Kasumi-1 (cell line): ENCODE measurements around the gene LDHAL6A.
"Not testable (repeated sequence)": the region's sequence is repeated elsewhere in the genome, so short reads cannot be mapped to it uniquely, and the experiment has no call there.

Experiments
- DNase-seq, 2 experiments: peaks; one replicate each; lab custom pipeline; 2025; lab: John Stamatoyannopoulos, UW

Gene LDHAL6A

DNA sequence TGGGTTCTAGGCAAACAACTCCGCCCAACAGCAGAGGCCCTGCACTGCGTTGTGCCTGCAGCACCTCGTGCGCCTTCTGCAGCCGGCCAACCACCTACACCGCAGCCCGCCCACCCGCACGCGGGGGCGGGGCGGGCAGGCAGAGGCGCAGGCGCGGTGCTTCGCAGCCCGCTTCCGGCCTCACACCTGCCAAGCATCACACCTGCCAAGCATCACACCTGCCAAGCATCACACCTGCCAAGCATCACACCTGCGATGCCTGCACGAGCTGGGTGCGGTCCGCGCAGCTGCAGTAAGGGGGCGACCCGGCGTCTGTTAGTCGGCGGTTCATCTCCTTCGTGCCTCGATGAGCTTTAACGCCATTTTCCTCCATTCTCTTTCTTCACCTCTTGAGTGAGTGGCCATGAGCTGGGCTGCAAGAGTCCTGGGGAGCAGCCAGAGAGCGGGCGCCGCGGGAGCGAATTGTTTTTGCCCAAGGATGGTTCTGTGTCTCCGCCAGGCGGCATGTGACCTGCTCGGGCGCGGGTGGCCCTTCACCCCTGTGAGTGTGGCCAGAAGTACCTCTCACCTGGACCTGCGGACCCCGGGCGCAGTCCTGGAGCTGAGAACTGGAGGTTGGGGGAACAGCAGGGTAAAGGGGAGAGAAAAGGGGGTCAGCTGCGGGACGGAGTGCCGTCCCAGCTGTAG is at the start of gene LDHAL6A:
Gene LDHAL6A, plus strand, starts transcription at position 171 of the 687 bp plus-strand sequence. CDS start 825 bp downstream, outside the sequence.
- DNase-seq: no peak

- not testable (repeated sequence) for DNase-seq
Observed at GRCh38 chr11:18407400-18407799, 48.3 kb upstream of the LDHAL6A start.

- no peak for DNase-seq
Observed at GRCh38 chr11:18408558-18409291, 46.9 kb upstream of the LDHAL6A start.

GRCh38 chr11:18416459-18416858 is 39.2 kb upstream of the LDHAL6A start:
- no peak for DNase-seq

- no peak for DNase-seq
Observed at GRCh38 chr11:18419040-18419439, 36.6 kb upstream of the LDHAL6A start.

DNA sequence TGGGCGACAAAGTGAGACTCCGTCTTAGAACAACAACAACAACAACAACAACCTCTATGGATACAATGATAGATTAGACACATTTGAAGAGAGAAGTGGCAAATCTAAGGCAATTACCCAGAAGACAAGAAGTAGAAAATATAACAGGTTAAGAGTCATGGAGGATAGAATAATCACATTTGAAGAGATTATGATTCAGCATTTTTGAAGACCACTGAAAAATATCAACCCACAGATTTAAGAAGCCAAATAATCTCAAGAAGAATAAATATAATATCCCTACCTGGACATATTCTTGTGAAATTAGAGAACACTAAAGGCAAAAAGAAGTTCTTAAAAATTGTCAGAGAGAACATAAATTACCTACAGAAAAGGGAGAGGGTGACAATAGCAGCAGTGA is 35.6 kb upstream of the LDHAL6A start:
- no peak for DNase-seq

DNA sequence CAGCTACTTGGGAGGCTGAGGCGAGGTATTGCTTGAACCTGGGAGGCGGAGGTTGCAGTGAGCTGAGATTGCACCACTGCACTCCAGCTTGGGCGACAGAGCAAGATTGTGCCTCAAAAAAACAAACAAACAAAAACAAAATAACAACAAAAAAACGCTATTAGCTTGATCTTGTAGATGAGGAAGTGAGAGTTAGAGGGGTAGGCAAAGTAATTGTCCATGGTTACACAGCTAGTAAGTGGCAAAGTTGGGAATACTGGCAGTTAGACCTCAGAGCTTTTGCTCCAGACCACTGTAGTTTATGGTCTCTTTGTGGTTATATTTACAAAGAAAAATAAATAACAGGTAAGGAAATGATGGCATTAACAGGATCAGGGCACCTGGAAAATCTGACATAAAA is 28.4 kb upstream of the LDHAL6A start:
- no peak for DNase-seq

- no peak for DNase-seq
Observed at GRCh38 chr11:18429332-18429731, 26.3 kb upstream of the LDHAL6A start.

GRCh38 chr11:18438691-18439090 is 17.0 kb upstream of the LDHAL6A start:
- no peak for DNase-seq

GRCh38 chr11:18449251-18449650 is 6.4 kb upstream of the LDHAL6A start:
- no peak for DNase-seq

DNA sequence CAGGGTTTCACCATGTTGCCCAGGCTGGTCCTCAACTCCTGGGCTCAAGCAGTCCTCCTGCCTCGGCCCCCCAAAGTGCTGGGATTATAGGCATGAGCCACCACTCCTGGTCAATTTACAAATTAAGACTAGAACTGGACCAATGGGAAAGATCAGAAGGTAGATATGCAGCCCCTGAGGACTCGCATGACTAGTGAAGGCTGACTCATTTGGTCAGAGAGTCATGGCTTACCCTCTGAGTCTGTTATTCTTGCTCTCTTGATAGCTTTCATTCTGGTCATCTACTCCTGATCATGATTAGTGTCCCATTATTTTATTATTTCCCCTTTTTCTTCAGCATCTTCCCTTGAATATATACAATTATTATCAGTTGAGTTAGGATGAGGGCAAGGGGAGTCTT is 2.7 kb upstream of the LDHAL6A start:
- DNase-seq: no peak

GRCh38 chr11:18457450-18457849 is 1.8 kb downstream of the LDHAL6A start:
- DNase-seq: no peak

DNA sequence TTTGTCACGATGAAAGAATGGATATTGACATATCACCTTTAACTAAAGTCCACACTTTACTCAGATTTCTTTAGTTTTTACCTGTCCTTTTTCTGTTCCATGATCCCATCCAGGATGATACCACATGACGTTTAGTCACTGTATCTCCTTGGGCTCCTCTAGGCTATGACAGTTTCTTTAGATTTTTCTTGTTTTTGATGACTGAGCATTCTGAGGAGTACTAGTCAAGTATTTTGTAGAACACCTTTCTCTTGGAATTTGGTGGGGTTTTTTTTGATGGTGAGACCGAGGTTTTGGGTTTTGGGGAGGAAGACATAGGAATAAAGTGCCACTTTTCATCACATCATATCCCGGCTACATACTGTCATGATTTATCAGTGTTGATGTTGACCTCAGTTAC is 4.0 kb downstream of the LDHAL6A start:
- no peak for DNase-seq

DNA sequence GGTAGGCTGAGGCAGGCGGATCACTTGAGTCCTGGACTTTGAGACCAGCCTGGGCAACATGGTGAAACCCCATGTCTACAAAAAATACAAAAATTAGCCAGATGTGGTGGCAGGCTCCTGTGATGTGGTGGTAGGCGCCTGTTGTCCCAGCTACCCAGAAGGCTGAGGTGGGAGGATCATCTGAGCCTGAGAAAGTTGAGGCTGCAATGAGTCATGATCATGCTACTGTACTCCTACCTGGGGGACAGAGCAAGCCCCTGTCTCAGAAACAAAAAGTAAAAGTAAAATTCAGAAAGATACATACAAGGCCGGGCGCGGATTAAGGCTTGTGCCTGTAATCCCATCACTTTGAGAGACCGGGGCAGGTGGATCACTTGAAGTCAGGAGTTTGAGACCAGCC is 6.3 kb downstream of the LDHAL6A start:
- DNase-seq: no peak

DNA sequence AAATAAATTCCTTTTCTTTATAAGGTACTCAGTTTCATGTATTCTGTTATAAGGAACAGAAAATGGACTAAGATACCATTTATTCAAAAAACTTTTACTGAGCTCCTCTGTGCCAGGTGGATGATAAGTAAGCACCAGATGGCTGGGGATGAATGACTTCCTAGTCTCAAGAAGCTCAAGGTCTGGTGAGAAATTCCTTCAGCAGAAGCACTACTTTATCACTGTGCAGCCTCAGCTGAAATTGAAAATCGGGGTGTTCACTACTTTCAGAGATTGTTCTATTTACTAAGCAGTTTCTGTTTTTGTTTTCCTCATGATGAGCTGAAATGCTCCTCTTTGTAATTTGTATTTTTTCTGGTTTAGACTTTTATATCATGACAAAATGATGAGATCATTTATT is 7.8 kb downstream of the LDHAL6A start:
- DNase-seq: no peak

- no peak for DNase-seq
Observed at GRCh38 chr11:18466402-18466801, 10.7 kb downstream of the LDHAL6A start.

- DNase-seq: no peak
Observed at GRCh38 chr11:18468059-18468458, 12.4 kb downstream of the LDHAL6A start.

- DNase-seq: no peak
Observed at GRCh38 chr11:18468961-18469360, 13.3 kb downstream of the LDHAL6A start.

DNA sequence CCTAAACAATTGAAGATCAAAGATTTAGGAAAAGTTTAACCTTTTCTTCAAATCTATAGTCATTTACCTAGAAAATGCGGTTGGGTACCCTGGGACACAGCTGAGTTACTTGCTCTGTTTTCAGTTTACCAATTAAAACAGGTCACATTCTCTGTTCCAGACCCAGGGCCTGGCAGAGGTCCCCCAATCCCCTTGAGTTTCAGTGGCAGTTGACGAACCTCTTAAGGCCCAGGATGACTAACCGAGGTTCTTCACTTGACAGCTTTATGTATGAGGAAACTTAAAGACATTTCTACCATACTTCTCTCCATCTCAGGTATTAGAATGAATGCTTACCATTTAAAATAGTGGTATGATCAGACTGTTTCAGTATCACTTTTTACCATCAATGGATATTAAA is 16.3 kb downstream of the LDHAL6A start:
- no peak for DNase-seq

- DNase-seq: no peak
Observed at GRCh38 chr11:18472587-18472986, 16.9 kb downstream of the LDHAL6A start.

DNA sequence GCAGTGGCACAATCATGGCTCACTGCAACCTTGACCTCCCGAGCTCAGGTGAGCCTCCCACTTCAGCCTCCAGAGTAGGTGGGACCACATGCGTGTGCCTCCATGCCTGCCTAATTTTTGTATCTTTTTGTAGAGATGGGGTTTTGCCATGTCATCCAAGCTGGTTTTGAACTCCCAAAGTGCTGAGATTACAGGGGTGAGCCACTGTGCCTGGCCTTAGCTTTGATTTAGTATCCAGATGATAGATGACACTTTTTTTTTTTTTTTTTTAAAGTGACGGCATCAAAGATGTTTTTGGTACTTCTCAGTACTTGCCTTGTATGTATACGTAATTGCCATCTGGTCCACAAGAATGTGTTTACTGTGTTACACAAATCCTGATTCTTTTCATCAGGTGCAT is 23.4 kb downstream of the LDHAL6A start:
- DNase-seq: no peak

GRCh38 chr11:18485913-18486528 is 30.4 kb downstream of the LDHAL6A start:
- DNase-seq: no peak

GRCh38 chr11:18490319-18490718 is 34.7 kb downstream of the LDHAL6A start:
- no peak for DNase-seq
